A549 (cell line): ENCODE measurements around the gene DRD3. TPM values are rescaled to one million over a fixed set of nuclear protein-coding genes. Genes with fewer than 3 reads are reported as not detected.

Experiments
- ATAC-seq, 2 experiments: fragments of 200-7000 bp in 1 of 2; fragments of >200 bp in 1 of 2; cut with Nextera tagmentation in 1 of 2; cut with Tn5 transposase in 1 of 2; 3 replicates each; pipeline versions ENCODE4 v1.8.0 to v1.9.1; 2018 to 2020; ENCODE audit warnings: mild to moderate bottlenecking in 1 of 2, moderate library complexity in 1 of 2
- CTCF ChIA-PET: fragments of 300-600 bp; sonication (Branson Sonifier 250); formaldehyde crosslinking; extraction: SDS; loops from one replicate; lab custom pipeline; 2021; ENCODE audit warnings: antibody characterized with exemption, inconsistent platforms; lab: Yijun Ruan, JAX
- POLR2A ChIA-PET: fragments of 350-600 bp; formaldehyde crosslinking; extraction: SDS; loops from one replicate; lab custom pipeline; 2021; ENCODE audit warnings: antibody characterized with exemption, inconsistent platforms; lab: Yijun Ruan, JAX
- DNase-seq, 2 experiments: peaks; one replicate each; pipeline versions ENCODE4 v3.0.0 to v3.0.0-alpha.2; 2011 to 2016; ENCODE audit warnings: low read depth in 1 of 2, low spot score in 1 of 2
- FAIRE-seq: peaks from 2 replicates; lab custom pipeline; 2011; peaks lifted over from hg19 to GRCh38; lab: Jason Lieb, UNC
- H3K27ac ChIP-seq, 2 experiments: fragments of >200 bp; sonication (Bioruptor Twin); formaldehyde crosslinking; 3 replicates each; pipeline ENCODE4 v1.5.1; 2016 to 2017
- H3K4me1 ChIP-seq: fragments of >200 bp; sonication (Bioruptor Twin); formaldehyde crosslinking; 3 replicates; pipeline ENCODE4 v1.6.1; 2016
- H3K4me2 ChIP-seq: fragments of >200 bp; sonication (Bioruptor Twin); formaldehyde crosslinking; 3 replicates; pipeline ENCODE4 v1.6.1; 2016
- H3K4me3 ChIP-seq: fragments of >200 bp; sonication (Bioruptor Twin); formaldehyde crosslinking; 3 replicates; pipeline ENCODE4 v1.5.1; 2016
- H3K9me3 ChIP-seq: fragments of >200 bp; sonication (Bioruptor Twin); formaldehyde crosslinking; 3 replicates; pipeline ENCODE4 v1.6.1; 2016
- BCL3 ChIP-seq: fragments of >200 bp; sonication (Bioruptor Twin); formaldehyde crosslinking; IDR thresholded peaks from 3 replicates; pipeline ENCODE4 v1.6.1; 2016
- CBX8 ChIP-seq: fragments of 200-600 bp; sonication (generic); IDR thresholded peaks from 2 replicates; pipeline ENCODE4 v1.6.1; 2016
- CEBPB ChIP-seq, 2 experiments: fragments of >200 bp in 1 of 2; sonication (Bioruptor Twin) in 1 of 2; formaldehyde crosslinking in 1 of 2; IDR thresholded peaks; 2 replicates each; pipeline ENCODE4 v1.6.1; 2012 to 2016
- EHF ChIP-seq: fragments of 250-450 bp; sonication (Bioruptor Pico); IDR thresholded peaks from 2 replicates; pipeline ENCODE4 v1.5.0; 2020; ENCODE audit warnings: mild to moderate bottlenecking
- ESRRA ChIP-seq: fragments of 150-350 bp; IDR thresholded peaks from 2 replicates; pipeline ENCODE4 v1.6.1; 2014; ENCODE audit warnings: mild to moderate bottlenecking, low read length, borderline replicate concordance
- FOSB ChIP-seq: fragments of 250-450 bp; sonication (Bioruptor Pico); IDR thresholded peaks from 2 replicates; pipeline ENCODE4 v1.5.0; 2020; ENCODE audit warnings: mild to moderate bottlenecking, moderate library complexity
- FOSL2 ChIP-seq, 2 experiments: fragments of 450-650 bp in 1 of 2; fragments of >200 bp in 1 of 2; sonication (Bioruptor Twin) in 1 of 2; formaldehyde crosslinking; IDR thresholded peaks; 2 replicates each; pipeline versions ENCODE4 v1.5.0 to v1.6.1; 2016 to 2020; ENCODE audit warnings: mild to moderate bottlenecking in 1 of 2, moderate library complexity in 1 of 2
- GATA3 ChIP-seq: IDR thresholded peaks from 2 replicates; pipeline ENCODE4 v1.6.1; 2012; ENCODE audit warnings: borderline replicate concordance
- JUN ChIP-seq, 2 experiments: fragments of >200 bp; sonication (Bioruptor Twin); formaldehyde crosslinking; IDR thresholded peaks; 2 replicates in 1 of 2; 3 replicates in 1 of 2; pipeline ENCODE4 v1.6.1; 2016 to 2017
- JUNB ChIP-seq: fragments of >200 bp; sonication (Bioruptor Twin); formaldehyde crosslinking; IDR thresholded peaks from 2 replicates; pipeline ENCODE4 v1.6.1; 2016
- KDM1A ChIP-seq: fragments of 200-600 bp; sonication (generic); IDR thresholded peaks from 2 replicates; pipeline ENCODE4 v1.6.1; 2016; ENCODE audit warnings: low read depth, mild to moderate bottlenecking
- KDM5A ChIP-seq: fragments of 200-600 bp; sonication (generic); IDR thresholded peaks from 2 replicates; pipeline ENCODE4 v1.6.1; 2016; ENCODE audit warnings: antibody characterized with exemption, mild to moderate bottlenecking
- MAX ChIP-seq: IDR thresholded peaks from 2 replicates; pipeline ENCODE4 v1.6.1; 2012
- MYC ChIP-seq: IDR thresholded peaks from 2 replicates; pipeline ENCODE4 v1.6.1; 2012; ENCODE audit warnings: mild to moderate bottlenecking, inconsistent platforms, low read length, improper control_type of control experiment, borderline replicate concordance
- NFE2L2 ChIP-seq: fragments of 150-350 bp; conservative IDR thresholded peaks from 2 replicates; pipeline ENCODE4 v1.6.1; 2014; ENCODE audit warnings: low read length
- PBX3 ChIP-seq: IDR thresholded peaks from 2 replicates; pipeline ENCODE4 v1.6.1; 2012
- PHF8 ChIP-seq: fragments of 200-600 bp; sonication (generic); IDR thresholded peaks from 2 replicates; pipeline ENCODE4 v1.6.1; 2016; ENCODE audit warnings: low read depth, mild to moderate bottlenecking, antibody characterized with exemption, moderate library complexity, borderline replicate concordance
- RAD21 ChIP-seq, 2 experiments: fragments of >200 bp in 1 of 2; sonication (Bioruptor Twin) in 1 of 2; formaldehyde crosslinking in 1 of 2; IDR thresholded peaks in 1 of 2; conservative IDR thresholded peaks in 1 of 2; 2 replicates in 1 of 2; 3 replicates in 1 of 2; pipeline ENCODE4 v1.6.1; 2012 to 2018; ENCODE audit warnings: inconsistent platforms in 1 of 2
- RNF2 ChIP-seq: fragments of 200-600 bp; sonication (generic); IDR thresholded peaks from 2 replicates; pipeline ENCODE4 v1.6.1; 2016; ENCODE audit warnings: low read depth, mild to moderate bottlenecking, antibody characterized with exemption, moderate library complexity, borderline replicate concordance
- SMC3 ChIP-seq: fragments of >200 bp; sonication (Bioruptor Twin); formaldehyde crosslinking; IDR thresholded peaks from 3 replicates; pipeline ENCODE4 v1.6.1; 2018; ENCODE audit warnings: inconsistent platforms
- TFCP2L1 ChIP-seq: fragments of 250-450 bp; sonication (Bioruptor Pico); IDR thresholded peaks from 2 replicates; pipeline ENCODE4 v1.5.0; 2021; ENCODE audit warnings: mild to moderate bottlenecking
- ZC3H11A ChIP-seq: fragments of 450-650 bp; IDR thresholded peaks from 2 replicates; pipeline ENCODE4 v1.6.1; 2014; ENCODE audit warnings: antibody characterized with exemption, mild to moderate bottlenecking
- ZNF302 ChIP-seq: fragments of 250-450 bp; sonication (Bioruptor Pico); IDR thresholded peaks from 2 replicates; pipeline ENCODE4 v1.9.0; 2021; ENCODE audit warnings: inconsistent platforms, mild to moderate bottlenecking, moderate library complexity
- ZSCAN20 ChIP-seq: fragments of 250-450 bp; sonication (Bioruptor Pico); IDR thresholded peaks from 2 replicates; pipeline ENCODE4 v1.8.0; 2022; ENCODE audit warnings: mild to moderate bottlenecking, moderate library complexity
- WGBS: methylation state at CpG from one replicate; pipeline ENCODE4 v1.1.6; 2017; ENCODE audit errors: missing lambda C conversion rate; 5-methylcytosine and 5-hydroxymethylcytosine counted together
- polyA plus RNA-seq, 4 experiments: library from polyadenylated mRNA; depleted of rRNA in 3 of 4; stranded (reverse); fragments of >200 nt; fragmentation: RNase III in 1 of 4; extraction: RNeasy Plus Mini Kit Qiagen cat#74134 plus additional on column Dnase treatment in 1 of 4; gene quantifications; 2 replicates in 3 of 4; 3 replicates in 1 of 4; pipeline ENCODE4 v1.2.3, GENCODE V29; 2011 to 2017

The DRD3 gene
- polyA plus RNA-seq, 2 of the 4 experiments (the other 2 are of a cell fraction), result not detected

GRCh38 chr3:114092151-114093015, 86.5 kb downstream of the DRD3 start:
- WGBS, result 76% methylated on average over 13 of the region's 13 CpGs
- Histone ChIP-seq H3K4me1 (no peaks in the 10 kb centered on the region), H3K4me2 (no peak overlapping the region), H3K27ac (no peak overlapping the region), H3K4me3 (no peak overlapping the region), H3K9me3 (no peaks in the 10 kb centered on the region)
- no peak for ATAC-seq
- ChIA-PET CTCF (no interaction called here), POLR2A (no interaction called here)
- no peak for DNase-seq
- TF ChIP-seq JUNB (no peak), BCL3 (no peak), ESRRA (no peak), GATA3 (no peak), EHF (CRISPR knock-in tag) (no peak), KDM5A (no peak), MAX (no peak), ZNF302 (no peak), SMC3 (no peak), NFE2L2 (no peak)
- FAIRE-seq, result no peak

GRCh38 chr3:114089675-114090074, 89.2 kb downstream of the DRD3 start:
- Histone ChIP-seq H3K9me3 (no peaks in the 10 kb centered on the region), H3K4me3 (no peak overlapping the region), H3K4me2 (no peak overlapping the region), H3K27ac (no peak overlapping the region), H3K4me1 (no peaks in the 10 kb centered on the region)
- ChIA-PET POLR2A (no interaction called here), CTCF (no interaction called here)
- FAIRE-seq (no peak), ATAC-seq (no peak), DNase-seq (no peak)
- TF ChIP-seq ZC3H11A, result no peak
- no peak for TF ChIP-seq MYC
- no peak for TF ChIP-seq KDM1A
- no peak for TF ChIP-seq MAX
- no peak for TF ChIP-seq RAD21 (conservative IDR thresholded peaks at IDR 0.05 in 1 of 2, IDR thresholded peaks at IDR 0.05 in 1 of 2)
- TF ChIP-seq PHF8, result no peak
- TF ChIP-seq FOSB, result no peak
- TF ChIP-seq EHF (CRISPR knock-in tag), result no peak
- TF ChIP-seq PBX3, result no peak
- no peak for TF ChIP-seq JUN (IDR thresholded peaks at IDR 0.05)
- no peak for TF ChIP-seq RNF2
- no peak for TF ChIP-seq FOSL2 (IDR thresholded peaks at IDR 0.05)
- no peak for TF ChIP-seq FOSL2 (CRISPR knock-in tag; IDR thresholded peaks at IDR 0.05)
- TF ChIP-seq CEBPB (IDR thresholded peaks at IDR 0.05), result no peak
- TF ChIP-seq ZSCAN20 (CRISPR knock-in tag), result no peak
- no peak for TF ChIP-seq TFCP2L1 (CRISPR knock-in tag)
- no peak for TF ChIP-seq CBX8
